ENCODE measurements around the gene MAP4K4. TPM values are rescaled to one million over a fixed set of nuclear protein-coding genes. Genes with fewer than 3 reads are reported as not detected.
A peak's percentile ranks its signal among the peaks of the same experiment; 100 is the strongest.

MAP4K4 gene
- total and polyA plus RNA-seq, 2 of the 13 experiments (the other 11 are each of a cell fraction or from before 2014, with no cell fraction given), result 105 to 264 TPM

DNA sequence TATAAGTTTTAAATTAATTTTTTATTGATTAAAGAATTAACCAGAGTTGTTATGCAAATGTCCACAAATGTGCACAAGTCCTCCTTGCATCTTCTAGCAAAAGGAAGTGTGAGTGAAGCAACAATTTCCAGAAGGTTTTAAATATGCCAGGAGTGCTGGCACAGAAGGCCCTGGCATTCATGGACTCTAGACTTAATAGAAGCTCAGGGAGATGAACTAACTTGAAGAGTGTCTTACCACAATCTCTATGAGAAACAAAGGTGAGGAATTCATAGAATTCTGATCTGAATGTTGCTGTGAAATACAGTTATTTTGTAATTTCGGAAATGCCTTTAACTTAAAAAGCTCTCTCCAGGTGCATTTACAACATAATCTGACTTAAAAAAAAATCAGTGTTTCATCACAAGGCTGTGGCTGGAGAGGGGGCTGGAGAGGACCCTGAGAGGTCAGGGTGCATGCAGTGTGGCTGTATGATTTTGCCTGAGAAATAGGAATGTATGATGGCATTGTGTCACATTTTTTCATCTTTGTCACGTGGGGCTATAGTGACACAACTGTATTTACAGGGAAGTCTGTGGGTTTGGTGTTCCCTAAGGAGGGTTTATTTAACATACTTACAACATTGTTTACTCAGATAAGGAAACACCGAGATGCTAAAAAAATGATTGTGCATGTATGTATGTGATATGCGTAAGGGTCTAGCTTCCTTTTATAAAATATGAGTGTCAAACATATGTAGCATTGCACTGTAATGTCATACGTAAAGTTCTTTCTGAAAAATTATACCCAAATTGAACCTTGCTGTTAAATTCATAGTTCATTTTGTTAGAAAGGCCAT, 66.2 kb downstream of the MAP4K4 start (continued):
- TF ChIP-seq, protein P1, sequence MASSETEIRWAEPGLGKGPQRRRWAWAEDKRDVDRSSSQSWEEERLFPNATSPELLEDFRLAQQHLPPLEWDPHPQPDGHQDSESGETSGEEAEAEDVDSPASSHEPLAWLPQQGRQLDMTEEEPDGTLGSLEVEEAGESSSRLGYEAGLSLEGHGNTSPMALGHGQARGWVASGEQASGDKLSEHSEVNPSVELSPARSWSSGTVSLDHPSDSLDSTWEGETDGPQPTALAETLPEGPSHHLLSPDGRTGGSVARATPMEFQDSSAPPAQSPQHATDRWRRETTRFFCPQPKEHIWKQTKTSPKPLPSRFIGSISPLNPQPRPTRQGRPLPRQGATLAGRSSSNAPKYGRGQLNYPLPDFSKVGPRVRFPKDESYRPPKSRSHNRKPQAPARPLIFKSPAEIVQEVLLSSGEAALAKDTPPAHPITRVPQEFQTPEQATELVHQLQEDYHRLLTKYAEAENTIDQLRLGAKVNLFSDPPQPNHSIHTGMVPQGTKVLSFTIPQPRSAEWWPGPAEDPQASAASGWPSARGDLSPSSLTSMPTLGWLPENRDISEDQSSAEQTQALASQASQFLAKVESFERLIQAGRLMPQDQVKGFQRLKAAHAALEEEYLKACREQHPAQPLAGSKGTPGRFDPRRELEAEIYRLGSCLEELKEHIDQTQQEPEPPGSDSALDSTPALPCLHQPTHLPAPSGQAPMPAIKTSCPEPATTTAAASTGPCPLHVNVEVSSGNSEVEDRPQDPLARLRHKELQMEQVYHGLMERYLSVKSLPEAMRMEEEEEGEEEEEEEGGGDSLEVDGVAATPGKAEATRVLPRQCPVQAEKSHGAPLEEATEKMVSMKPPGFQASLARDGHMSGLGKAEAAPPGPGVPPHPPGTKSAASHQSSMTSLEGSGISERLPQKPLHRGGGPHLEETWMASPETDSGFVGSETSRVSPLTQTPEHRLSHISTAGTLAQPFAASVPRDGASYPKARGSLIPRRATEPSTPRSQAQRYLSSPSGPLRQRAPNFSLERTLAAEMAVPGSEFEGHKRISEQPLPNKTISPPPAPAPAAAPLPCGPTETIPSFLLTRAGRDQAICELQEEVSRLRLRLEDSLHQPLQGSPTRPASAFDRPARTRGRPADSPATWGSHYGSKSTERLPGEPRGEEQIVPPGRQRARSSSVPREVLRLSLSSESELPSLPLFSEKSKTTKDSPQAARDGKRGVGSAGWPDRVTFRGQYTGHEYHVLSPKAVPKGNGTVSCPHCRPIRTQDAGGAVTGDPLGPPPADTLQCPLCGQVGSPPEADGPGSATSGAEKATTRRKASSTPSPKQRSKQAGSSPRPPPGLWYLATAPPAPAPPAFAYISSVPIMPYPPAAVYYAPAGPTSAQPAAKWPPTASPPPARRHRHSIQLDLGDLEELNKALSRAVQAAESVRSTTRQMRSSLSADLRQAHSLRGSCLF (CRISPR knock-in tag; IDR thresholded peaks at IDR 0.05; ENCODE audit: borderline replicate concordance), result no peak
- TF ChIP-seq ZNF274 (CRISPR knock-in tag; IDR thresholded peaks at IDR 0.05) (no peak), CBFB (CRISPR knock-in tag; IDR thresholded peaks at IDR 0.05) (peak; percentile 94), FLYWCH1 (CRISPR knock-in tag; IDR thresholded peaks at IDR 0.05) (no peak), ZNF614 (CRISPR knock-in tag; IDR thresholded peaks at IDR 0.05; ENCODE audit: borderline replicate concordance) (0 out of 2 replicates have a peak, but pooled peaks have one; percentile 15), SUZ12 (IDR thresholded peaks at IDR 0.05; ENCODE audit: low read depth, low read length) (no peak), RAD21 (CRISPR knock-in tag; IDR thresholded peaks at IDR 0.05) (no peak), SOX13 (IDR thresholded peaks at IDR 0.05) (peak; percentile 80; the same call in 1 of the 2 replicates), SOX13 (CRISPR knock-in tag; conservative IDR thresholded peaks at IDR 0.05 in 1 of 2, IDR thresholded peaks at IDR 0.05 in 1 of 2) (peak in 1 of 2 experiments; percentile 97; a peak in 2 of 4 replicates), PRPF4 (IDR thresholded peaks at IDR 0.05; ENCODE audit: low read depth, low read length, poor library complexity, severe bottlenecking) (no peak), ZNF737 (CRISPR knock-in tag; IDR thresholded peaks at IDR 0.05; ENCODE audit: borderline replicate concordance) (no peak), GATA4 (IDR thresholded peaks at IDR 0.05; ENCODE audit: borderline replicate concordance, low read depth) (peak; percentile 88; the same call in 1 of the 2 replicates), ZNF160 (CRISPR knock-in tag; IDR thresholded peaks at IDR 0.05) (no peak)
- TF ChIP-seq, protein P2, sequence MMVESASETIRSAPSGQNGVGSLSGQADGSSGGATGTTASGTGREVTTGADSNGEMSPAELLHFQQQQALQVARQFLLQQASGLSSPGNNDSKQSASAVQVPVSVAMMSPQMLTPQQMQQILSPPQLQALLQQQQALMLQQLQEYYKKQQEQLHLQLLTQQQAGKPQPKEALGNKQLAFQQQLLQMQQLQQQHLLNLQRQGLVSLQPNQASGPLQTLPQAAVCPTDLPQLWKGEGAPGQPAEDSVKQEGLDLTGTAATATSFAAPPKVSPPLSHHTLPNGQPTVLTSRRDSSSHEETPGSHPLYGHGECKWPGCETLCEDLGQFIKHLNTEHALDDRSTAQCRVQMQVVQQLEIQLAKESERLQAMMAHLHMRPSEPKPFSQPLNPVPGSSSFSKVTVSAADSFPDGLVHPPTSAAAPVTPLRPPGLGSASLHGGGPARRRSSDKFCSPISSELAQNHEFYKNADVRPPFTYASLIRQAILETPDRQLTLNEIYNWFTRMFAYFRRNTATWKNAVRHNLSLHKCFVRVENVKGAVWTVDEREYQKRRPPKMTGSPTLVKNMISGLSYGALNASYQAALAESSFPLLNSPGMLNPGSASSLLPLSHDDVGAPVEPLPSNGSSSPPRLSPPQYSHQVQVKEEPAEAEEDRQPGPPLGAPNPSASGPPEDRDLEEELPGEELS (CRISPR knock-in tag; IDR thresholded peaks at IDR 0.05), result peak; percentile 95
- TF ChIP-seq, protein P3, sequence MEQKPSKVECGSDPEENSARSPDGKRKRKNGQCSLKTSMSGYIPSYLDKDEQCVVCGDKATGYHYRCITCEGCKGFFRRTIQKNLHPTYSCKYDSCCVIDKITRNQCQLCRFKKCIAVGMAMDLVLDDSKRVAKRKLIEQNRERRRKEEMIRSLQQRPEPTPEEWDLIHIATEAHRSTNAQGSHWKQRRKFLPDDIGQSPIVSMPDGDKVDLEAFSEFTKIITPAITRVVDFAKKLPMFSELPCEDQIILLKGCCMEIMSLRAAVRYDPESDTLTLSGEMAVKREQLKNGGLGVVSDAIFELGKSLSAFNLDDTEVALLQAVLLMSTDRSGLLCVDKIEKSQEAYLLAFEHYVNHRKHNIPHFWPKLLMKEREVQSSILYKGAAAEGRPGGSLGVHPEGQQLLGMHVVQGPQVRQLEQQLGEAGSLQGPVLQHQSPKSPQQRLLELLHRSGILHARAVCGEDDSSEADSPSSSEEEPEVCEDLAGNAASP (CRISPR knock-in tag; IDR thresholded peaks at IDR 0.05; ENCODE audit: borderline replicate concordance), result peak; percentile 75; the same call in 1 of the 2 replicates
- TF ChIP-seq, protein P4, sequence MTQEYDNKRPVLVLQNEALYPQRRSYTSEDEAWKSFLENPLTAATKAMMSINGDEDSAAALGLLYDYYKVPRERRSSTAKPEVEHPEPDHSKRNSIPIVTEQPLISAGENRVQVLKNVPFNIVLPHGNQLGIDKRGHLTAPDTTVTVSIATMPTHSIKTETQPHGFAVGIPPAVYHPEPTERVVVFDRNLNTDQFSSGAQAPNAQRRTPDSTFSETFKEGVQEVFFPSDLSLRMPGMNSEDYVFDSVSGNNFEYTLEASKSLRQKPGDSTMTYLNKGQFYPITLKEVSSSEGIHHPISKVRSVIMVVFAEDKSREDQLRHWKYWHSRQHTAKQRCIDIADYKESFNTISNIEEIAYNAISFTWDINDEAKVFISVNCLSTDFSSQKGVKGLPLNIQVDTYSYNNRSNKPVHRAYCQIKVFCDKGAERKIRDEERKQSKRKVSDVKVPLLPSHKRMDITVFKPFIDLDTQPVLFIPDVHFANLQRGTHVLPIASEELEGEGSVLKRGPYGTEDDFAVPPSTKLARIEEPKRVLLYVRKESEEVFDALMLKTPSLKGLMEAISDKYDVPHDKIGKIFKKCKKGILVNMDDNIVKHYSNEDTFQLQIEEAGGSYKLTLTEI (CRISPR knock-in tag; conservative IDR thresholded peaks at IDR 0.05), result no peak
- TF ChIP-seq, protein P5, sequence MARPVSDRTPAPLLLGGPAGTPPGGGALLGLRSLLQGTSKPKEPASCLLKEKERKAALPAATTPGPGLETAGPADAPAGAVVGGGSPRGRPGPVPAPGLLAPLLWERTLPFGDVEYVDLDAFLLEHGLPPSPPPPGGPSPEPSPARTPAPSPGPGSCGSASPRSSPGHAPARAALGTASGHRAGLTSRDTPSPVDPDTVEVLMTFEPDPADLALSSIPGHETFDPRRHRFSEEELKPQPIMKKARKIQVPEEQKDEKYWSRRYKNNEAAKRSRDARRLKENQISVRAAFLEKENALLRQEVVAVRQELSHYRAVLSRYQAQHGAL (CRISPR knock-in tag; IDR thresholded peaks at IDR 0.05; ENCODE audit: not compliant biosample characterization), result no peak
